ENCODE results near the gene MIAT. TPM values are rescaled to one million over a fixed set of nuclear protein-coding genes. Genes with fewer than 3 reads are reported as not detected.

The MIAT gene
- total and polyA plus RNA-seq, 2 experiments from 2014 or later, result 0.51 to 1.00 TPM

DNA sequence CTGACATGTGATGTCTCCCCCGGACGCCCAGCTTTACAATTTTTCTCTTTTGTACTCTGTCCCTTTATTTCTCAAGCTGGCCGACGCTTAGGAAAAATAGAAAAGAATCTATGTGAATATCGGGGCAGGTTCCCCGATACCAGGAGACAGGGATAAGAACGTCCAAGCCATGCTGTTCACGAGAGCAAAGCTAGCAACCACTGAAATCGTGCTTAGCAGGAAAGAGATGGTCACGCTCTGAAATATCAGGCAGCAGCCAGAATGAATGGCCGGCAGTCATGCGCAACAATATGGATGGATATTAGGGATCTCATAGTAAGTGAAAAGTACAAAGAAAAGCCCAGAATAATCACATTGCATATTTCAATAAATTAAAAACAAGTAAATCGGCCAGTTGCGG, 43.1 kb upstream of the MIAT start:
- H3K4me2 ChIP-seq, result no peak overlapping the region
- H3K27ac ChIP-seq, result no peak overlapping the region
- H3K79me2 ChIP-seq, result no peaks in the 10 kb centered on the region
- no peaks in the 10 kb centered on the region for H3K9me2 ChIP-seq (replicated peaks; ENCODE audit: insufficient read depth)
- no peaks in the 10 kb centered on the region for H3K36me3 ChIP-seq (replicated peaks; ENCODE audit: insufficient read depth, low read depth)
- H3K4me1 ChIP-seq (ENCODE audit: insufficient read depth), result no peaks in the 10 kb centered on the region
- H2AFZ ChIP-seq, result no peak overlapping the region
- H3K9me3 ChIP-seq (ENCODE audit: low read depth), result no peaks in the 10 kb centered on the region
- 41% methylated on average over 14 of the region's 14 CpGs for WGBS (ENCODE audit: low lambda C conversion rate, missing lambda C conversion rate)
- H4K20me1 ChIP-seq (ENCODE audit: insufficient read depth, poor library complexity, severe bottlenecking), result no peaks in the 10 kb centered on the region
- peaks cover 22% of the 10 kb centered on the region for H3K27me3 ChIP-seq
- DNase-seq (ENCODE audit: low spot score), result no peak
- TF ChIP-seq EZH2 (IDR thresholded peaks at IDR 0.05; ENCODE audit: borderline replicate concordance) (no peak), CTCF (IDR thresholded peaks at IDR 0.05; ENCODE audit: poor library complexity) (no peak), EZH2phosphoT487 (IDR thresholded peaks at IDR 0.05; ENCODE audit: low read depth, severe bottlenecking, unreplicated experiment) (no peak)
- no peak overlapping the region for H3K4me3 ChIP-seq

- DNase-seq (ENCODE audit: low spot score), result no peak
- Histone ChIP-seq H4K20me1 (ENCODE audit: insufficient read depth, poor library complexity, severe bottlenecking) (no peaks in the 10 kb centered on the region), H3K9me2 (replicated peaks; ENCODE audit: insufficient read depth) (no peaks in the 10 kb centered on the region), H3K27ac (no peak overlapping the region), H3K4me2 (no peak overlapping the region), H3K4me3 (no peak overlapping the region), H3K9me3 (ENCODE audit: low read depth) (no peaks in the 10 kb centered on the region), H3K4me1 (ENCODE audit: insufficient read depth) (no peaks in the 10 kb centered on the region), H3K79me2 (no peaks in the 10 kb centered on the region), H3K27me3 (peaks cover 22% of the 10 kb centered on the region), H2AFZ (no peak overlapping the region), H3K36me3 (replicated peaks; ENCODE audit: insufficient read depth, low read depth) (no peaks in the 10 kb centered on the region)
- 60% methylated on average over 5 of the region's 5 CpGs for WGBS (ENCODE audit: low lambda C conversion rate, missing lambda C conversion rate)
- TF ChIP-seq CTCF (IDR thresholded peaks at IDR 0.05; ENCODE audit: poor library complexity), result no peak
- TF ChIP-seq EZH2phosphoT487 (IDR thresholded peaks at IDR 0.05; ENCODE audit: low read depth, severe bottlenecking, unreplicated experiment), result no peak
- no peak for TF ChIP-seq EZH2 (IDR thresholded peaks at IDR 0.05; ENCODE audit: borderline replicate concordance)
Observed at GRCh38 chr22:26615149-26615548, 42.2 kb upstream of the MIAT start.

DNA sequence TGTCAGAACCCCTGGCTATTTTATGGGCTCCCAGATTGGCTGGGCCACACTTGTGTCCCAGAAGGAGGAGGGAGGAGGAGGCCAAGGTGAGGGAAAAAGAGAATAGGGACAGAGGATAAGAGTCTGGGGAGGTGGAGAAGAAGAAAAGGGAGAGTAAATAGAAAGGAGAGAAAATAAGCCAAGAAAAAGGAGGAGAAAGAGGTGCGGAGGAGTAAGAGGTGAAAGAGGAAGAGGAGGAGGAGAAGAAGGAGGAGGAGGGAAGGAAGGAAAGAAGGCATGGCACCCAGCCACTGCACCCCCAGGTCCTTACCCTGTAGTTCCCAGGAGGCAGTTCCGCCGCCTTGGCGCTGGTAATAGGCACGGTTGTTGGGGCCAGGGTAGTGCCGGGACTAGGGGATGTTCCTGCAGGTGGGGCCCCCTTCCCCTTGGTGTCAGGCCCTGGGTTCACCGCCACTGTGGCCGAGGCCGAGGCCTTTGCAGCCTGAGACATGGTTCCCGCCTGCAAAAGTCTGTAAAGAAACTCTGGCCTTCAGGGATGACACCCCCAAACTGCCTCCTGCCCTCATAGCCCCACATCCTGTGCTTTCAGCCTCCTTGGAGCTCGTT, 41.5 kb upstream of the MIAT start:
- TF ChIP-seq EZH2phosphoT487 (IDR thresholded peaks at IDR 0.05; ENCODE audit: low read depth, severe bottlenecking, unreplicated experiment), result no peak
- TF ChIP-seq EZH2 (IDR thresholded peaks at IDR 0.05; ENCODE audit: borderline replicate concordance), result no peak
- TF ChIP-seq CTCF (IDR thresholded peaks at IDR 0.05; ENCODE audit: poor library complexity), result no peak
- no peaks in the 10 kb centered on the region for H3K4me1 ChIP-seq (ENCODE audit: insufficient read depth)
- no peaks in the 10 kb centered on the region for H3K9me3 ChIP-seq (ENCODE audit: low read depth)
- WGBS (ENCODE audit: low lambda C conversion rate, missing lambda C conversion rate), result 93% methylated on average over 11 of the region's 11 CpGs
- H3K79me2 ChIP-seq, result no peaks in the 10 kb centered on the region
- H3K27ac ChIP-seq, result no peak overlapping the region
- no peaks in the 10 kb centered on the region for H4K20me1 ChIP-seq (ENCODE audit: insufficient read depth, poor library complexity, severe bottlenecking)
- no peak overlapping the region for H3K4me3 ChIP-seq
- no peaks in the 10 kb centered on the region for H3K36me3 ChIP-seq (replicated peaks; ENCODE audit: insufficient read depth, low read depth)
- peaks cover 22% of the 10 kb centered on the region for H3K27me3 ChIP-seq
- no peak for DNase-seq (ENCODE audit: low spot score)
- H2AFZ ChIP-seq, result no peak overlapping the region
- no peaks in the 10 kb centered on the region for H3K9me2 ChIP-seq (replicated peaks; ENCODE audit: insufficient read depth)
- no peak overlapping the region for H3K4me2 ChIP-seq
